HG03432 (cell line): ENCODE results near the gene RTP5.

Experiments
- ATAC-seq: cut with Tn5 transposase; IDR thresholded peaks from one replicate; pipeline ENCODE4 v1.9.1; 2021; ENCODE audit warnings: mild to moderate bottlenecking, moderate library complexity; ENCODE audit not compliant: unreplicated experiment

The RTP5 gene

DNA sequence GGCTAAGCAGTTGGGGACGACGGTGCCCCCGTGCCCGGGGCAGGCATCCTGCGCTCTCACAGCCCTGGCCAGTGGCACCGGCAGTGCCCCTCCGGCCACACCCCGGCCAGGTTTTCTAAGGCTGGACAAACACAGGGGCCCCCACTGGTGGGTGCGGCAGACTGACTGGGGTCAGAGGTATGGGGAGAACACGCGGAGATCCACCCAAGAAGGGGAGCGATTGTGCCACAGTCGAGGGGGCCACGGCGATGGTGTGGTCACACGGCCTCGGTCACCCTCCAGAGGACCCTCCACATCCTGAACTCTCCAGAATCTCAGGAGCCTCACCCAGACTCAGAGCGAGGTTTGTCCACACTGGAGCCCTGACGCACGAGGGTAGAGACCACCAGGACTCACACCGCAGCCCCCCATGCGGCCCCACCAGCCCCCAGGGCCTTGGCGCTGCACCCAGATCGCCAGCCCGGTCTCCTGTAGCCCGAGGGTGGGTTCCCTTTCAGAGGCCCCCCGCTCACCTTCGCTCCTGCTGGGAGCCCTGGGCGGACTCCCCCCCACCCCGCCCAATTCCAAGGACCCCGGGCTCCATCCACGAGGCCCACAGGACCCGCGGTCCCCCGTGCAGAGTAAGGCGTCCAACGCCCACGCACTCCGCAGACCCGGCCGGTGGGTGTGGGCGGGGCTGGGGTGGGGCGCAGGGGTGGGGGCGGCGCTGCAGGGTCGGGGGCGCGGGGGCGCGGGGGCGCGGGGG is 26.0 kb upstream of the RTP5 start:
- ATAC-seq: peak; percentile 7

DNA sequence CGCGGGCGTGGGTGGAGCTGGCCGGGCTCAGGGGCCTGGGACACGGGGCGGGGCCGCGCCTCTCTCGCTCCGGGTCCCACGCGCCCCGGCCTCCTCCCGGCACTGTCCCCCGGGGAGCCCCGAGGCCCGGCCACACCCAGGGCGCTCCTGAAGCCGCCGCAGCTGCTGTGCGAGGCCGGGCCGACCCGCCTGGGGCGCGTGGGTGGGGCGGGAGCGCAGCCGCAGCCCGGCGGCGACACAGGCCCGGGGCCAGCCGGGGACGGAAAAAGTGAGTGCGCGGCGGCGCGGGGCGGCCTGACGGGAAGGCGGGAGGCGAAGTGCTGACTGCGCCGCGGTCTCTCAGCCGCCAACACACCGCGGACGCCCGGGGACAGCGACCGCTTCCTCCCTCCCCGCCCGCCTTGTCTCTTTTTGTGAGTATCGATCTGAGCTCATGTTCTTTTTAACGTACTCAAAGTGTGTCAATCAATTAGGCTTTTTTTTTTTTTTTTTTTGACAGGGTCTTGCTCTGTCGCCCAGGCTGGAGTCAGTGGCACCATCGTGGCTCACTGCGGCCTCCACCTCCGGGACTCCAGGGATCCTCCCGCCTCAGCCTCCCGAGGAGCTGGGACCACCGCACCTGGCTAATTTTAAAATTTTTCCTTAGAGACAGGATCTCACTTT is 25.3 kb upstream of the RTP5 start:
- peak; percentile 60 for ATAC-seq

DNA sequence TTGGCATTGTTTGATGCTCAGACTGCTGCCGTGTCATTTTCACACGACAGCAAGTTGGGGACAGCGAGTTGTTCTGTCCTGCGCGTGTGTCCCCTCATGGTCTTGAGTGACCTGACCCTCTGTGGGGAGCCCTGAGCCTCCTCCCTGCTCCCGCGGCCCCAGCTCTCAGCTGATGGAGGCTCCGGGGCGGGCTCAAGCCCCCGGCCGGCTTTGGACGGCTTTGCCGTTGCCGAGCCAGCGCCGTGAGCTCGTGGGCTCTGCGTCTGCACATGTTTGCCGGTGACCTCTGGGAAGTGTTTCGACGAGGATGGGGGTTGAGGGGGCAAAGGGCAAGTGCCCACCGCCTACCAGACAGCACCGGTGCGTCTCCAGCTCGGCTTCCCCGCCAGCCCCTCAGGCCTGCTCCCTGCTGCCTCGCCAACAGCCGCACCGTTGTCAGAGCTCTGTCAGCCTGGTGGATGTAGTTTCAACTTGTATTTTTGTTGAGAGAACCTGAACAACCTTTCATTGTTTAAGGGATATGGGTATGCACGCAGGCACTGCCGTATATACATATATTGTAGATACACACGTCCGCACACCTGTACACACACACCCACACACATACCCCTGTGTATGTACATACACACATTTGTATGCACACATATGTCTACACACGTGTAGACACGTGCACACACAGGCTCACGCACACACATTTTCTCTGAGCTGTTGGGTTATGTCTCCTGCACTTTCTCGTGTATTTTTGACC is 24.5 kb upstream of the RTP5 start:
- no peak for ATAC-seq

GRCh38 chr2:241846406-241846805 is 23.1 kb upstream of the RTP5 start:
- no peak for ATAC-seq

GRCh38 chr2:241848761-241849615 is 20.5 kb upstream of the RTP5 start:
- ATAC-seq: no peak

GRCh38 chr2:241849616-241850543 is 19.6 kb upstream of the RTP5 start:
- no peak for ATAC-seq

DNA sequence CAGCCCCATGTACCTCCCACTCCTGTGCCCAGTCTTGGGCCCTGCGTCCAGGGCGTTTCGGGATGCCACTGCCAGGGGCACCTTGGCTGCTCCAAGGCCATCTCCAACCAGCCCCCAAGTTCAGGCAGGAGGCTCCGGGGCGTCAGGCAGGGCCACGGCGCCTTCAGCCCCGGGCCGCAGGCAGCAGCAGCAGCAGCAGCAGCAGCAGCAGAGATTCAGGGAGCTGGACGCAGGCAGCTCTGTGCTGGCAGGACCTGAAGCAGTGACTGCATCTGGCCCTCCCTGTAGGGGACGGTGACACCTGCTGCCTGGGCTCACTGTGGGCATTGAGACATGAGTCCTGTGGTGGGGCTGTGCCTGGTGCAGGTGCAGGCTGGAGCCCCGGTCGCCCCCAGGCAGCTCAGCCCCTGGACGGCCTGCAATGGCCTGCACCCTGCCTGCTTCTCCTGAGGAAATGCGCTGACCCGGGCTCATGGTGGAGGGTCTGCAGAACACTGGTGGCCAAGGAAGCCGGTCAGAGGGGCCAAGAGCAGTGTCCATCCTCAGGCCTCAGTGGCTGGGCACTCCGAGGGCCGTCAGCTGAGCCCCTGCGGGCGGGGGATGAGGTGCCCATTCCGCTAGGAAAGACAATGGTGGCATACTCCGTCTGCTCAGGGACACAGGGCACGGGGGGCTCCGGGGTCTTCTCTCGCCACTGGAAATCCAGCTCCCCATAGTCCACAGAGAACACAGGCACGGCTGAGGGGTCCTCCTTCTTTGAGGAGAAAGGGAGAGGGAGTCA is 18.8 kb upstream of the RTP5 start:
- ATAC-seq: no peak

DNA sequence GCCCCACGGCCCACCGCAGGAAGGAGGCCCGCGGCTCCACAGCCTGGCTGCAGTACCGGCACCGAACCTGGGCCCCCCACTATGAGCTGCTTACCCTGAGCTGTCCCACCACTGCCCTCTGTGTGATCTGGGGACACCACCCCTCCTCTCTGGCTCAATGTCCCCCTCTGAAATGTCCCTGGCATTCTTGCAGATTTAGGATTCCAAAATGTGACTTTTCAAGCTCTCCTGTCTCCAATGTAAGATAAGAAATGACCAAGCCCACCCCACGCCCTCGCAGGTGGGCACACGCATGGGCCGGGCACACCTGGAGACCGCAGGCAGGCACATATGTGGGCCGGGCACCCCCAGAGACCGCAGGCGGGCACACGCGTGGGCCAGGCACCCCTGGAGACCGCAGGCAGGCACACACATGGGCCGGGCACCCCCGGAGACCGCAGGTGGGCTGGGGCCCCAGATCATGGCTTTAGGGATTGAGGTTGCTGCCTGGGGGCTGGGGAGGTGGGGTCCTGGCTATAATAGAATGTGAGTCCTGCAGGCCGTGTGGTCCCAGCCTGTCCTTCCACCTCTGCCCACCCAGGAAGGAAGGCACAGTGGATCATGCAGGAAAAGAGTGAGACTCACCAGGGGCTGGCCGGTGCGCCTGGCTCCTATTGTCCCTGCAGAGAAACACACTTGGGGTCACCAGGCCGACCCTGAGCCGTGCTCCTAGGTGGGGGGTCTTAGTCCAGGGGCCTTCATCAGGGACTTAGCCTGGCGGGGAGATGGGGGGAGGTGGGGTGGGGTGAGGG is 18.0 kb upstream of the RTP5 start:
- no peak for ATAC-seq

- ATAC-seq: no peak
Measured at GRCh38 chr2:241852116-241852980, 17.2 kb upstream of the RTP5 start.

GRCh38 chr2:241852981-241853631 is 16.4 kb upstream of the RTP5 start:
- no peak for ATAC-seq

GRCh38 chr2:241853651-241854341 is 15.7 kb upstream of the RTP5 start:
- no peak for ATAC-seq

GRCh38 chr2:241854342-241855244 is 14.9 kb upstream of the RTP5 start:
- ATAC-seq: no peak

DNA sequence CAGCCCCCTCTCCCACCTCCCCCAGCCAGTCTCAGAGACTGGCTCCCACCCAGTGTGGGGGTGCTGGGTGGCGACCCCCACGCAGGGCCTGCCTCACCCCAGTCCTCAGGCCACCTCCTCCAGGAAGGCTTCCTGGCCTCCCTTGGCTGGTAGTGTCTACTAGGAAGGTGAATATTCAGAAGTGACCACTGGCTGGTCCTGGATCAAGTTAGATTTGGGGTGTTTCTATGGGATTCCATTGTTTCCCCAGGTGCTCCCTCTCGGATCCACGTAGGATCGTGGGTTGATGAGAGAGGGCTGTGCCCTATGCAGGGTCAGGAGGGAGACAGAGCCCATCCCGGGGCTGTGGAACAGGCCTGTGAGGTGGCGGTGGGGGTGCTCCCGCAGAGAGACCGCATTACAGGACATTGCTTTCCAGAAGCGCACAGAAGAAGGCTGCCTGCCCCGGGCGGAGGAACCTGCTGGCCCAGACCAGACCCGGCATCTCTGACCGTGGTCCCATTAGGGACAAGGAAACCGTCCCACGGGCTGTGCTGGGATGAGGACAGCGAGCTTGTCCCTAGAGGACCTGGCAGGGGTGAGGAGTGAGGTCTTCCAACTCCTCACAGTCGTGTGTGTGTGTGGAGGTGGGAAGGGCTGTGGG is 14.2 kb upstream of the RTP5 start:
- ATAC-seq: no peak

DNA sequence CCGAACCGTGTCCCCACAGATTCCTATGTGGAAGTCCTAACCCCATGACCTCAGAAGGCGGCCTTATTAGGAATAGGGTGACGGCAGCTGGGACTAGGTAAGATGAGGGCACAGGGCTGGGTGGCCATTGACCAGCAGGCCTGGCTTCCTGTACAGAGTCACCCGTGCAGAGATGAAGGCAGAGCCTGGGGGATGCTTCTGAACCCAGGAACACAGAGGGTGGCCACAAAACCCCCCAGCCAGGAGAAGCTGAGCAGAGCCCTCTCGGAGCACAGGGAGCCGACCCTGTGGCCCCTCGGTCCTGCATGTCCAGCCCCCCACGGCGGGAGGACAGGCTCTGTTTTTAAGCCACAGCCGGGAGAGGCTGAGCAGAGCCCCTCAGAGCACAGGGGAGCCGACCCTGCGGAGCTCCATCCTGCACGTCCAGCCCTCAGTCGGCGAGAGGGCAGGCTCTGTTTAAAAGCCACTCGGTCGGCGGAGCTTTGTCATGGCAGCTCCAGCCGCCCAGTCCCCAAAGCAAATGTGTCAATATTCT is 13.6 kb upstream of the RTP5 start:
- ATAC-seq: no peak
